Uterus (tissue), 2 donors: ENCODE results near the gene NR6A1.

Experiments used
- CTCF ChIP-seq, 4 experiments: fragments of 200-600 bp in 2 of 4; fragments of 450-650 bp in 2 of 4; sonication (generic) in 2 of 4; IDR thresholded peaks; one replicate each; pipeline ENCODE4 v1.5.1; 2016 to 2019; ENCODE audit warnings: antibody characterized with exemption in 4 of 4, mild to moderate bottlenecking in 2 of 4, moderate library complexity in 1 of 4
- POLR2A ChIP-seq, 2 donors: fragments of 450-650 bp; IDR thresholded peaks; one replicate each; pipeline ENCODE4 v1.6.1; 2016; ENCODE audit warnings: antibody characterized with exemption in 2 of 2, mild to moderate bottlenecking in 1 of 2, moderate library complexity in 1 of 2

DNA sequence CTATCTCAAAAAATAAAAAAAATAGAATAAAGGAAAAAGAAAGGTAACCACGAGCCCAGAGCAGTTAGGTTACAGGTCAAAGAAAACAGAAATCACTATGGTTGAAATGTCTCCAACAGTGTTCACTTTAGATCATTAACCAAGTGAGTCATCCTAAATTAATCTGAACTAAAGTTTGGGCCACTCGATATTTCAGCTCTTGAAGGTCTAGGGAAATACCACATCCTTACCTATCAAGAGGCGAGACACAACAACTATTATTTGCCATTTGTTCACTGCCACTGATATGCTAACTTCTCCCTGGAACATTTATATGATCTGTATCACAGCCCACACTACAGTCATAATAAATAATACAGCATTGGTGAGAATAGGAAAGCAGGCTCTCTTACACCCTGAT lies 152.6 kb downstream of the NR6A1 start:
- no peak for TF ChIP-seq CTCF (IDR thresholded peaks at IDR 0.05)
- TF ChIP-seq POLR2A (IDR thresholded peaks at IDR 0.05) = no peak
